MM.1S (cell line): ENCODE data around the gene PRPS2.

Experiments
- DNase-seq: peaks from one replicate; pipeline ENCODE4 v3.0.0-alpha.2; 2015
- H2AFZ ChIP-seq: fragments of 300-600 bp; sonication (generic); 2 replicates; pipeline ENCODE4 v1.6.0; 2016; ENCODE audit warnings: antibody characterized with exemption, low read length
- H3F3A ChIP-seq: fragments of 300-600 bp; sonication (generic); 2 replicates; pipeline ENCODE4 v1.6.1; 2016; ENCODE audit warnings: mild to moderate bottlenecking, antibody characterized with exemption, low read length, moderate library complexity, mixed read lengths; ENCODE audit not compliant: insufficient read depth
- H3K27ac ChIP-seq: fragments of 300-600 bp; sonication (generic); 2 replicates; pipeline ENCODE4 v1.5.1; 2016; ENCODE audit warnings: mild to moderate bottlenecking, low read length
- H3K27me3 ChIP-seq: fragments of 300-600 bp; sonication (generic); replicated peaks from 2 replicates; pipeline ENCODE4 v1.6.0; 2016; ENCODE audit warnings: low read length; ENCODE audit not compliant: insufficient read depth
- H3K36me3 ChIP-seq: fragments of 300-600 bp; sonication (generic); replicated peaks from 2 replicates; pipeline ENCODE4 v1.6.1; 2016; ENCODE audit warnings: mild to moderate bottlenecking, low read length, mixed read lengths; ENCODE audit not compliant: insufficient read depth
- H3K4me1 ChIP-seq: fragments of 300-600 bp; sonication (generic); 2 replicates; pipeline ENCODE4 v1.6.1; 2016; ENCODE audit warnings: low read length, mixed read lengths
- H3K4me2 ChIP-seq: fragments of 300-600 bp; sonication (generic); 2 replicates; pipeline ENCODE4 v1.6.0; 2016; ENCODE audit warnings: low read depth, low read length
- H3K4me3 ChIP-seq: fragments of 300-600 bp; sonication (generic); 2 replicates; pipeline ENCODE4 v1.5.1; 2016; ENCODE audit warnings: low read length, mixed read lengths
- H3K79me2 ChIP-seq: fragments of 300-600 bp; sonication (generic); 2 replicates; pipeline ENCODE4 v1.6.1; 2016; ENCODE audit warnings: mixed run types, low read length, mixed read lengths
- H3K9ac ChIP-seq: fragments of 300-600 bp; sonication (generic); 2 replicates; pipeline ENCODE4 v1.6.1; 2016; ENCODE audit warnings: low read length, mixed read lengths
- H3K9me2 ChIP-seq: fragments of 300-600 bp; sonication (generic); replicated peaks from 2 replicates; pipeline ENCODE4 v1.6.1; 2016; ENCODE audit warnings: mild to moderate bottlenecking, low read length, mixed read lengths; ENCODE audit not compliant: insufficient read depth
- H3K9me3 ChIP-seq: fragments of 300-600 bp; sonication (generic); replicated peaks from 2 replicates; pipeline ENCODE4 v1.6.1; 2016; ENCODE audit warnings: mild to moderate bottlenecking, low read length, mixed read lengths; ENCODE audit not compliant: insufficient read depth
- H4K20me1 ChIP-seq: fragments of 300-600 bp; sonication (generic); 2 replicates; pipeline ENCODE4 v1.6.1; 2016; ENCODE audit warnings: mild to moderate bottlenecking, low read length, moderate library complexity, mixed read lengths; ENCODE audit not compliant: insufficient read depth
- CTCF ChIP-seq: fragments of 300-600 bp; sonication (generic); IDR thresholded peaks from 2 replicates; pipeline ENCODE4 v1.5.1; 2016; ENCODE audit warnings: antibody characterized with exemption, low read length, mixed read lengths
- EZH2 ChIP-seq: fragments of 300-600 bp; sonication (generic); optimal IDR thresholded peaks from 2 replicates; pipeline ENCODE3; 2017; ENCODE audit warnings: low read depth, mild to moderate bottlenecking, antibody characterized with exemption, low read length, mixed read lengths
- EZH2phosphoT487 ChIP-seq: fragments of 300-600 bp; sonication (generic); IDR thresholded peaks from 2 replicates; pipeline ENCODE4 v1.6.1; 2018; ENCODE audit warnings: antibody characterized with exemption, low read length

Gene PRPS2

GRCh38 chrX:12791257-12792228 is at the start of gene PRPS2:
PRPS2 (plus strand) TSS chrX:12791412; CDS start chrX:12791498, 86 bp downstream.
- Histone ChIP-seq H3K36me3 (no peaks in the 10 kb centered on the region), H2AFZ (peak within 1 kb of the TSS; percentile 67), H3K9me2 (no peaks in the 10 kb centered on the region), H3K27me3 (no peaks in the 10 kb centered on the region), H3K79me2 (peaks cover 44% of the 10 kb centered on the region), H3K9me3 (no peaks in the 10 kb centered on the region), H3K27ac (no peak within 1 kb of the TSS), H3K4me2 (peak within 1 kb of the TSS; percentile 70), H3K9ac (peak within 1 kb of the TSS; percentile 72), H4K20me1 (no peaks in the 10 kb centered on the region), H3K4me1 (no peaks in the 10 kb centered on the region), H3F3A (no peaks in the 10 kb centered on the region), H3K4me3 (peak within 1 kb of the TSS; percentile 84)
- DNase-seq: peak; percentile 45
- TF ChIP-seq EZH2 (no peak), CTCF (no peak), EZH2phosphoT487 (no peak)

GRCh38 chrX:12741416-12741815 is 49.8 kb upstream of the PRPS2 start:
- no peak overlapping the region for H3K9ac ChIP-seq
- H3K4me2 ChIP-seq: no peak overlapping the region
- no peaks in the 10 kb centered on the region for H3F3A ChIP-seq
- H2AFZ ChIP-seq: no peak overlapping the region
- H3K27ac ChIP-seq: no peak overlapping the region
- no peaks in the 10 kb centered on the region for H3K36me3 ChIP-seq
- no peaks in the 10 kb centered on the region for H3K79me2 ChIP-seq
- H3K9me2 ChIP-seq: no peaks in the 10 kb centered on the region
- DNase-seq: no peak
- TF ChIP-seq EZH2phosphoT487: no peak
- TF ChIP-seq CTCF: no peak
- TF ChIP-seq EZH2: no peak
- H3K4me1 ChIP-seq: no peaks in the 10 kb centered on the region
- H3K27me3 ChIP-seq: no peaks in the 10 kb centered on the region
- no peaks in the 10 kb centered on the region for H4K20me1 ChIP-seq
- no peak overlapping the region for H3K4me3 ChIP-seq
- no peaks in the 10 kb centered on the region for H3K9me3 ChIP-seq

- no peaks in the 10 kb centered on the region for H4K20me1 ChIP-seq
- no peaks in the 10 kb centered on the region for H3K4me1 ChIP-seq
- H3K27me3 ChIP-seq: no peaks in the 10 kb centered on the region
- no peak for DNase-seq
- no peaks in the 10 kb centered on the region for H3K36me3 ChIP-seq
- no peak overlapping the region for H3K9ac ChIP-seq
- no peak overlapping the region for H3K4me3 ChIP-seq
- H3K9me3 ChIP-seq: no peaks in the 10 kb centered on the region
- TF ChIP-seq CTCF: no peak
- H2AFZ ChIP-seq: no peak overlapping the region
- no peaks in the 10 kb centered on the region for H3F3A ChIP-seq
- no peaks in the 10 kb centered on the region for H3K79me2 ChIP-seq
- no peak overlapping the region for H3K27ac ChIP-seq
- no peak overlapping the region for H3K4me2 ChIP-seq
- no peaks in the 10 kb centered on the region for H3K9me2 ChIP-seq
Measured at GRCh38 chrX:12747433-12747832, 43.8 kb upstream of the PRPS2 start.
